Colonic mucosa (tissue), 4 donors: ENCODE data around the gene NME3. TPM values are rescaled to one million over a fixed set of nuclear protein-coding genes. Genes with fewer than 3 reads are reported as not detected.
"Not testable (repeated sequence)": the region's sequence is repeated elsewhere in the genome, so short reads cannot be mapped to it uniquely, and the experiment has no call there.

ENCODE experiments used
- DNase-seq: peaks from one replicate; pipeline ENCODE4 v3.0.0-alpha.2; 2020
- H3K27ac ChIP-seq: fragments of 200-600 bp; one replicate; pipeline ENCODE4 v1.8.0; 2021
- H3K27me3 ChIP-seq: fragments of 200-600 bp; one replicate; pipeline ENCODE4 v1.8.0; 2021
- H3K36me3 ChIP-seq: fragments of 200-600 bp; one replicate; pipeline ENCODE4 v1.8.0; 2021
- H3K4me1 ChIP-seq: fragments of 200-600 bp; one replicate; pipeline ENCODE4 v1.8.0; 2021; ENCODE audit warnings: mild to moderate bottlenecking
- H3K4me3 ChIP-seq: fragments of 200-600 bp; one replicate; pipeline ENCODE4 v1.8.0; 2021
- H3K9ac ChIP-seq, 2 donors: one replicate each; pipeline ENCODE4 v1.7.0; 2013; ENCODE audit warnings: control low read depth in 2 of 2, low read depth in 2 of 2, low read length in 2 of 2
- H3K9me3 ChIP-seq: fragments of 200-600 bp; one replicate; pipeline ENCODE4 v1.8.0; 2021
- CTCF ChIP-seq: fragments of 200-600 bp; IDR thresholded peaks from one replicate; pipeline ENCODE4 v1.8.0; 2022; ENCODE audit warnings: antibody characterized with exemption, mild to moderate bottlenecking
- intact Hi-C: fragments of 100-400 bp; cut with DNase I; formaldehyde crosslinking; loops from one replicate; pipeline ENCODE4 v1.14.1; 2022
- total RNA-seq, 2 donors: library from RNA; stranded (reverse); fragmentation: NEBNext Ultra II Directional in 1 of 2; extraction: Animal tissue kit (Norgen Biotek cat#: 25700) in 1 of 2; gene quantifications; one replicate each; pipeline ENCODE4 v1.2.1, GENCODE V29; 2021
- donor health status: healthy.
- donor health status: DM: no; HTN: no; CAD: no.
- donor health status: DM: no; HTN: no; CAD: no.

The NME3 gene
- total RNA-seq, 2 donors from 2014 or later, result 61.3 to 79.7 TPM

DNA sequence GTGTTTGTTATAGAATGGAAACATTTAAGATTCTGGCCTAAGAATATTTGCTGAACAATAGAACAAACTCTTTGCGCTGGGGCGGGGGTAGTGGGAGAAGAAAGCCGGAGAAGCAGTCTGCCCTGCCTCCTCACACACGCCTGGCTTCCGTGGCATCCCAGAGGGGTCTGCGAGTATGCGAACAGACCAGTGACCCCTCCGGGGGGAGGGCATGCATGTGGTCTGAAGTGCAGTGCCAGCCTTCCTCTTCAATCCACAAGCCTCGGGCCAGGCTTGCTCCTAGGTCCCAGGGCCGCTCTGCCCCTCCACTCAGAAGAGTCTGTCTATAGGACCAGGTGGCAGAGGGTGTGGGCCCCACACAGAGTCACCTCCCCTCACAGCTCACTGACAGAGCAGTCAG lies 36.3 kb upstream of the NME3 start:
- TF ChIP-seq CTCF, result no peak
- no peak overlapping the region for H3K4me3 ChIP-seq
- no peaks in the 10 kb centered on the region for H3K27me3 ChIP-seq
- DNase-seq, result peak; percentile 13
- no peaks in the 10 kb centered on the region for H3K36me3 ChIP-seq
- no peaks in the 10 kb centered on the region for H3K4me1 ChIP-seq
- H3K9me3 ChIP-seq, result no peaks in the 10 kb centered on the region
- H3K9ac ChIP-seq, result no peak overlapping the region
- H3K27ac ChIP-seq, result no peak overlapping the region
- intact Hi-C loops, result loop anchor here (10.0 kb wide), 1 partner anchor 57 kb away; no protein-coding TSS in a partner anchor

DNA sequence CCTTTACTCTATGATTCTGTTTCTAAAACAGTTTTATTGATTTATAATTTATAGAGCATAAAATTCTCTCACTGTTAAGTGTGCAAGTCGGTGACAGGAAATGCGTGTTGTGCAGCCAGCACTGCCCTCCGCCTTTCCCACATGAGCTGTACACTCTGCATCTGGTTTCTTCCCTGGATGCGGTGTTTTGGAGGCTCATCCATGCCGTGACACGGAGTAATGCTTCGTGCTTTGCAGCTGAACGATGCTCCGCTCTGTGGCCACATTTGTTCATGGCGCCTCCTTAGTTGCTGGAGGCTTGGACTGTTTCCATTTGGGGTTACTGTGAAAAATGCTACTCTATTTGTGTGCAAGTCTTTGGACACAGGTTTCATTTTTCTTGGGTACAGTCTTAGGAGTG lies 29.4 kb upstream of the NME3 start:
- Histone ChIP-seq H3K9me3 (no peaks in the 10 kb centered on the region), H3K36me3 (no peaks in the 10 kb centered on the region), H3K27ac (no peak overlapping the region), H3K27me3 (no peaks in the 10 kb centered on the region), H3K9ac (no peak overlapping the region), H3K4me3 (no peak overlapping the region), H3K4me1 (no peaks in the 10 kb centered on the region)
- intact Hi-C loops, result loop anchor here (10.0 kb wide), 1 partner anchor 64 kb away; no protein-coding TSS in a partner anchor
- no peak for DNase-seq
- no peak for TF ChIP-seq CTCF

- DNase-seq, H3K9ac ChIP-seq, H3K4me3 ChIP-seq, H3K4me1 ChIP-seq, intact Hi-C loops, H3K36me3 ChIP-seq, H3K27me3 ChIP-seq, H3K27ac ChIP-seq, H3K9me3 ChIP-seq: not testable (repeated sequence)
Measured at GRCh38 chr16:1799263-1799662, 27.9 kb upstream of the NME3 start.

- intact Hi-C loops, result no loop called here
- no peaks in the 10 kb centered on the region for H3K9me3 ChIP-seq
- H3K9ac ChIP-seq, result no peak overlapping the region
- DNase-seq, result no peak
- H3K36me3 ChIP-seq, result no peaks in the 10 kb centered on the region
- no peaks in the 10 kb centered on the region for H3K4me1 ChIP-seq
- no peak overlapping the region for H3K27ac ChIP-seq
- H3K27me3 ChIP-seq, result no peaks in the 10 kb centered on the region
- TF ChIP-seq CTCF, result no peak
- H3K4me3 ChIP-seq, result no peak overlapping the region
Measured at GRCh38 chr16:1794908-1795666, 23.7 kb upstream of the NME3 start.

GRCh38 chr16:1794221-1794871 lies 23.0 kb upstream of the NME3 start:
- no peaks in the 10 kb centered on the region for H3K36me3 ChIP-seq
- DNase-seq, result peak; percentile 12
- H3K4me3 ChIP-seq, result no peak overlapping the region
- TF ChIP-seq CTCF, result no peak
- H3K4me1 ChIP-seq, result no peaks in the 10 kb centered on the region
- no peaks in the 10 kb centered on the region for H3K9me3 ChIP-seq
- H3K27me3 ChIP-seq, result no peaks in the 10 kb centered on the region
- no peak overlapping the region for H3K27ac ChIP-seq
- intact Hi-C loops, result no loop called here
- H3K9ac ChIP-seq, result no peak overlapping the region
